GM21367 (cell line): ENCODE results near the gene RFC1.

Source experiments
- ATAC-seq: cut with Tn5 transposase; IDR thresholded peaks from one replicate; pipeline ENCODE4 v1.9.1; 2021; ENCODE audit not compliant: unreplicated experiment

The RFC1 gene

GRCh38 chr4:39255266-39255665 lies 110.9 kb downstream of the RFC1 start:
- no peak for ATAC-seq

DNA sequence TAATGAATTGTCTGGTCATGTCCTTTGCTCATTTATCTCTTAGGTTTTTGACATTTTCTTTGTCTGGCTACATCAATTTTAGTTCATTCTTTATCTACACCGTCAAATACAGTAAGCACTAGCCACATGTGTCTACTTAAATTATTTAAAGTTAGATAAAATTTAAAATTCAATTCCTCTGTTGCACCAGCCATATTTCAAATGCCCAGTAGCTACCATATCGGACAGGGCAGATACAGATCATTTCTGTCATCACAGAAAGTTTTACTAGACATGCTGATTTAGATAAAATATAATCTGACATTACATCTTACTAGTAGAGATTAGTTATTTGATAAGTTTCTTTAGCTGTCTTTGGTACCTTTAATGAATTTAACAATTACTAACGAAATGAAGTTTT lies 122.7 kb downstream of the RFC1 start:
- ATAC-seq = no peak
